Iris pigment epithelial cell (primary cell): ENCODE data around the gene L2HGDH.
A peak's percentile ranks its signal among the peaks of the same experiment; 100 is the strongest.
"Not testable (repeated sequence)": the region's sequence is repeated elsewhere in the genome, so short reads cannot be mapped to it uniquely, and the experiment has no call there.

Experiments used
- DNase-seq: peaks from one replicate; pipeline ENCODE4 v3.0.0-alpha.2; 2011; ENCODE audit warnings: low read depth

Gene L2HGDH

GRCh38 chr14:50311972-50312733 lies at the start of gene L2HGDH, which contains the start of gene DMAC2L:
Gene L2HGDH, minus strand, starts transcription at chr14:50312229. Its CDS starts 79 bp downstream, at chr14:50312150.
Gene DMAC2L, plus strand, starts transcription at chr14:50312324. Its CDS starts 9,164 bp downstream, at chr14:50321488.
- DNase-seq: peak; percentile 92

DNA sequence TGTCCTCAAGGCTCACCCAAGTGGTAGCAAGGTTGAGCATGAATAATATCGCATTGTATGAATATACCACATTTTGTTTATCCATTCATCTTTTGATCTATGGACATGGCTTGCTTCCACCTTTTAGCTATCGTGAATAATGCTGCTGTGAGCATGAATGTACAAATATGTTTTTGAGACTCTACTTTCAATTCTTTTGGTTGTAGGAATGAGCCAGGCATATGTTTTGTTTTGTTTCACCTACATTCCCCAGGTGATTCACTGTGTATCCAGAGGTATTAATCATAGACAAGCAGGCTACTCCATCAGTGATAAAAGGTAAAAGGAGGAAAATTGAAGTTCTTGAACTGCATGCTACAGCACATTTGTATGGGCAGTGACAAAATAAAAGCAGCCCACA lies 48.8 kb upstream of the L2HGDH start:
- DNase-seq: no peak

GRCh38 chr14:50360093-50360492 lies 48.1 kb upstream of the L2HGDH start:
- no peak for DNase-seq

GRCh38 chr14:50359631-50360030 lies 47.6 kb upstream of the L2HGDH start:
- DNase-seq: no peak

- no peak for DNase-seq
These were observed 45.8 kb upstream of the L2HGDH start for GRCh38 chr14:50357753-50358395.

DNA sequence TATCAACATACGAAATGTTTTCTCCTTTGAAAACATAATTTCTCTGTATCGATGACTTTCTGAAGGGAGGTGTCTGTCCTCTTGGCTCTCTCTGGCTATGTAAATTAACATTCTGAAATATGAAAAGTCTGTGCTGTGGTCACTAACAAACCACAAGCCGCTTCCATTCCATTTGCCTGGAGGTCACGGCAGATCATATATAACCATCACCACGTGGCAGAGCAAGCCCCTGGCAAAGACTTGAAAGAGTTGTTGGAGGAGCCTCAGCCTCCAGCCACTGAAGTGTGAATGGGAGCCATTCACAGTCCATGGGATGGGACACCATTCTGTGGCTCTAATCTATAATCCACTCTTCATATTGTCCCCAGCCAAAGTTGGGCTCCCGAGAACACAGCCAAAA lies 45.1 kb upstream of the L2HGDH start:
- no peak for DNase-seq

GRCh38 chr14:50356283-50356682 lies 44.3 kb upstream of the L2HGDH start:
- not testable (repeated sequence) for DNase-seq

- no peak for DNase-seq
These were observed 43.7 kb upstream of the L2HGDH start for GRCh38 chr14:50355692-50356091.

DNA sequence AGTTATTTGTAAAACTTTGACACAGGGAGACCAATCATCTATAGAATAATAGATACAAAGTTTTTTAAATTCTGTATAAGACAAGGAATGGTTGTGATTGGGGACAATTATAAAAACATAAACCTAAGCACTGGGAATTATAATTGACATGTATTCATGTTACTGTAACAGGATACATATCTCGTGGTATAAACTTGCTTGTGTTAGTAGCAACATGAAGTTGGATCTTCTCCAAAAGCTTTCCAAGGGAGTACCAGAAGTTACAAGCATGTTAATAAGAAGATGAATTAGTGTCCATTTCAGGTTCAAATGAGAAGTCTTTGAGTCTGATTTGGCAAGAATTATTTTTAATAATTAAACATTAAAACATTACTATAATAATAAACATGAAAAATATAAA lies 42.5 kb upstream of the L2HGDH start:
- peak; percentile 64 for DNase-seq

- peak; percentile 58 for DNase-seq
These were observed 41.1 kb upstream of the L2HGDH start for GRCh38 chr14:50353126-50353525.

GRCh38 chr14:50352584-50352983 lies 40.6 kb upstream of the L2HGDH start:
- DNase-seq: no peak

GRCh38 chr14:50350975-50351374 lies 38.9 kb upstream of the L2HGDH start:
- DNase-seq: peak; percentile 33

DNA sequence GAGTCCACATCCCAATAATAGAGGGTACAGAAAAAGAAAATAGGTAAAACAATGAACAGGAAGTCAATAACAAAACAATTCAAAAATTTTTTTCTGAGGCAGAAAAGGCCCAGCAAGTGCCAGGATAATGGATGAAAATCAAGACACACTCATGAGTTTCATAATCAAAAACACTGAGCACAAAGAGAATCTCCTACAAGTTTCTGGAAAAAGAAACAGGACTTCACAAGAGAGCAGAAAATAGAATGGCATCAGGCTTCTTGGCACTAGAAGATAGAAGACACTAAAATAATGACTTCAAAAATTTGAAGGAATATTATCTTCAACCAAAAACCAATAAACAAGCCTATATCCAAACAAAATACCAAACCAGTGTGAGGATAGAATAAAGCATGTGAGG lies 36.9 kb upstream of the L2HGDH start:
- DNase-seq: no peak

DNA sequence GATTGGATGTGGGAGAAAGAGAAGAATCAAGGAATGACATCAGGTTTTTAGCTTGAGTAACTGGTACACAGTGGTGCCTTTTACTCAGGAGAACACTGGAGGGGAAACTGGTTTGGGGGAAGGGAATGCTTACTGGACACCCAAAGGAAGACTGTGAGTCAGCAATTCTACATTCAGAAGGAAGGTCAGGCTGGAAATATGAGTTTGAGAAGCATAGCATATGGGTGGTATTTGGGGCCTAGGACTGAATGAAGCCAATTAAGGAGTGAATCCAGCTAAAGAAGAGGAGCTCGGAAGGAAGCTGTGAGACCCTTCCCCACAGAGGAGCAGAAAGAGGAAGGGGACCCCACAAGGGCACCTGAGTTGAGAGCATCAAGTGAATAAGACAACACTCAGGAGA lies 35.5 kb upstream of the L2HGDH start:
- peak; percentile 81 for DNase-seq

DNA sequence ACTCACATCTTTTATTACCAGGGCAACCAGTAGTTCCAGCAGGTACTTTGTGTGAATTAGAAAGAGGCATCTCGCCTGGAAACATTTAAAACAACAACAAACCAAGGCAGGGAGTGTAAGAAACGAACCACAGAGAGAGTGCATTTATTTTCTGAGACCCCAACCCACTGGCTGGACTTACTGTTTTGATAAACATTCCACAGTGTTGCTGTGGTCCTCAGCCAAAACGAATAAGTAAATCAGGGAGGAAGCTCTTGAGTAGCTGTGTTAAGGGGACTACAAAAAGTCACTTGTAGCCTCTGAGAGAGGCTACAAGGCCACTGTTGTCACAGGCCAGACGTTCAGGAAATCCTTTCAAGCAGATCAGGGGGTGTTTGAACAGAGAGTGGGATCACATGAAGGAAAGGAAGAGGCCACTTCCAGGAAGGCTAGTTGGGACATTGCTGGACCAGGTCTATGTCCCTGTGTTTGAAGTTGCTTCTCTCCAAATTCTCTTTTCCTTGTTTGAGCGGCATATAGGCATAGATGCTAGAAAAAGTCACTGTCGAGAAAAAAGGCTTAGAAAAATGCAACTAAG lies 33.9 kb upstream of the L2HGDH start:
- no peak for DNase-seq

DNA sequence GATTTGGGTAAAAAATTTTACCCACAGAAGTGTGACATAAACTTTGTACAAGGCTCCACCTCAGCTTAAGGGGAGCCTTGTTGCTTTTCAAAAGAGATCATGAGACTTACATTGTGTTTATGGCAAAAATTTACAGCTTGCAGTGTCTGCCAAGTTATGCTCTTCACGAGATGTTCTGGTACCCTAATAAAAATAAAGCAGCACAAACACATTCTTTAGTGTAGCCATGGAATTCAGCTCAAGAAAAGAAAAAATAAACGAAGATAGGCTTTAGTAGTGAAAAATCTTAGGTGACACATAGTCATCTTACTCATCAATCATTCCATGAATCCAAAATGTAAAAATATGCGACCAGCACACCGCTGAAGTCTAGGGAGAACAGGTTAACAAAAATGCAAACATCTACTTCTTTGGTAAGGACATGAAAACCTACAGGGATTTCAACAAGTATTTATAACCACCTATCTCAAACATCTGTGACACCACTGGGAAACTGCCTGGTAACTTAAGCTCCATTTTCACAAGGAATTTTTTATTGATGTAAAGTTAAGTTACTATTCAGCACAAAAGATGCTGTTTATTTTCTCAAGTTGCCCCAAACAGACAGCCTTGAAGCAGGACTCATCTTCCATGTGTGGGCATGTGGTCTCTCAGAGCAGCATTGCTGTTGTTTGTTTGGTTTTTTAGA lies 33.0 kb upstream of the L2HGDH start:
- DNase-seq: peak; percentile 73

DNA sequence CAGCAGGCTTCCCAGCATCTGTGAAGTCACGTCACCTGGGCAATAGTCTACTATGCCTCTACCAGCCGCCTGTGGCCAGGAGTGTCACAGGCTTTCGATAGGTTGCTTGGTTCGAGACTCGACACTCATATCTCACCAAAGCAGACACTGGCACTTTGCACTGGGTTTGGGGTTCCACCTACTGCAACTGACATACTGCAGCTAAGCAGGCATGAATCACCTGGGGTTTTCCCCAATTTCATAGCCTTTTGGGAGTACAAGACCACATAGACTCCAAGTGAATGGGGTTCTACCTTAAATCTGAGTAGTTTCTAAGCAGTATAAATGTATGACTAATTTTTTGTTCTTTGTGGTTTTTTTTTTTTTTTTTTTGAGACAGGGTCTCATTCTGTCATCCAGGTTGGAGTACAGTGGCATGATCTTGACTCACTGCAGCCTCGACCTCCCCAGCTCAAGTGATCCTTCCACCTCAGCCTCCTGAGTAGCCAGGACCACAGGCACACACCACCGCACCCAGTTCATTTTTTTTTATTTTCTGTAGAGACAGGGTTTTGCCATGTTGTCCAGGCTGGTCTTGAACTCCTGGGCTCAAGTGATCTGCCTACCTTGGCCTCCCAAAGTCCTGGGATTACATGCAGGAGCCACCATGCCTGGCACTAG lies 32.2 kb upstream of the L2HGDH start:
- peak; percentile 47 for DNase-seq

DNA sequence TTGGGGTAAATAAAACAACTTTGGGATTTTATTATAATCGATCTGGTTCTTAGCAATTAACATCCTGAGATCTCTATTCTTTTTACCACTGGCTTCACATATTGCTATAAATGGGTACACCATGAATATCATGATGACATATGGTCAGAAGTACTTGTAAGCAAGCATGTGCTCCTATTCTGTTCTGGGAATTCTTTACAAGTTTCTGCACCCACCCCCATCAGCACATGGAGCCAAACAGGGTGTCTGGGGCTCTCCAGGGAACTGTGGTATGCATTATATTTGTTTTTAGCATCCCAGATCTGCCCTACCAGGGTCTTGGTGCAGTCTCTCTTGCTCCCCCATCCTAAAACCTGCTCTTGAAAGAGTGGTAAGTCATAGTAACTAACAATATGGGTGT lies 31.4 kb upstream of the L2HGDH start:
- no peak for DNase-seq

- peak; percentile 83 for DNase-seq
These were observed 30.4 kb upstream of the L2HGDH start for GRCh38 chr14:50342221-50343078.

DNA sequence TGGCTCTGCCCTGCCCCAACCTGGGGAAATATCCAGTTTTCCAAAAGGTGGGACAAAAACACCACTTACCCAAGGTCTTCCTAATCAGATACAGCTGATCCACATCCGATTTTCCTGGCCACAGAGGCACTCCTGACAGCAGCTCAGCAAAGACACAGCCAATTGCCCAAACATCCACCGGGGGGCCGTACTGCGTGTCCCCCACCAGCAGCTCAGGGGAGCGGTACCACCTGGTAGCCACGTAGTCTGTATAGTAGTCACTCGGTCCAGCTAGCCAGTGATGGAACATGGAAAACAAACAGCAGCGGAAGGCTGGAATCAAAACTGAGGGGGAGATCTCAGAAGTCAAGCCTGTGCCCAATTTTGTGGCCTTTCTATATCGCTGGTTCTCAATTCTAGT lies 28.9 kb upstream of the L2HGDH start:
- DNase-seq: no peak

GRCh38 chr14:50340045-50340444 lies 28.0 kb upstream of the L2HGDH start:
- DNase-seq: no peak
